ACC112 (cell line): ENCODE results near the gene RPL28.
"Not testable (repeated sequence)": the region's sequence is repeated elsewhere in the genome, so short reads cannot be mapped to it uniquely, and the experiment has no call there.

Experiments
- H2AFZ ChIP-seq: fragments of 200-600 bp; sonication (generic); one replicate; pipeline ENCODE4 v1.6.0; 2017; ENCODE audit warnings: antibody characterized with exemption, low read length; ENCODE audit not compliant: unreplicated experiment
- H3K27ac ChIP-seq: fragments of 200-600 bp; sonication (generic); 2 replicates; pipeline ENCODE4 v1.5.1; 2014; ENCODE audit warnings: low read depth, mild to moderate bottlenecking, antibody characterized with exemption, low read length, moderate library complexity
- H3K27me3 ChIP-seq: fragments of 200-600 bp; sonication (generic); 2 replicates; pipeline ENCODE4 v1.6.1; 2014; ENCODE audit warnings: mild to moderate bottlenecking, antibody characterized with exemption, low read length, moderate library complexity, mixed read lengths; ENCODE audit not compliant: insufficient read depth
- H3K36me3 ChIP-seq: fragments of 200-600 bp; sonication (generic); 2 replicates; pipeline ENCODE4 v1.6.1; 2016; ENCODE audit warnings: mild to moderate bottlenecking, antibody characterized with exemption, low read length, moderate library complexity, mixed read lengths; ENCODE audit not compliant: insufficient read depth
- H3K4me1 ChIP-seq: fragments of 200-600 bp; sonication (generic); one replicate; pipeline ENCODE4 v1.6.1; 2016; ENCODE audit warnings: low read length, mixed read lengths; ENCODE audit not compliant: insufficient read depth, unreplicated experiment, control insufficient read depth
- H3K4me3 ChIP-seq: fragments of 200-600 bp; sonication (generic); 2 replicates; pipeline ENCODE4 v1.5.1; 2014; ENCODE audit warnings: mild to moderate bottlenecking, low read depth, low read length
- H3K79me2 ChIP-seq: fragments of 200-600 bp; sonication (generic); one replicate; pipeline ENCODE4 v1.6.0; 2016; ENCODE audit warnings: low read length; ENCODE audit not compliant: control insufficient read depth, unreplicated experiment, insufficient read depth

Gene RPL28

DNA sequence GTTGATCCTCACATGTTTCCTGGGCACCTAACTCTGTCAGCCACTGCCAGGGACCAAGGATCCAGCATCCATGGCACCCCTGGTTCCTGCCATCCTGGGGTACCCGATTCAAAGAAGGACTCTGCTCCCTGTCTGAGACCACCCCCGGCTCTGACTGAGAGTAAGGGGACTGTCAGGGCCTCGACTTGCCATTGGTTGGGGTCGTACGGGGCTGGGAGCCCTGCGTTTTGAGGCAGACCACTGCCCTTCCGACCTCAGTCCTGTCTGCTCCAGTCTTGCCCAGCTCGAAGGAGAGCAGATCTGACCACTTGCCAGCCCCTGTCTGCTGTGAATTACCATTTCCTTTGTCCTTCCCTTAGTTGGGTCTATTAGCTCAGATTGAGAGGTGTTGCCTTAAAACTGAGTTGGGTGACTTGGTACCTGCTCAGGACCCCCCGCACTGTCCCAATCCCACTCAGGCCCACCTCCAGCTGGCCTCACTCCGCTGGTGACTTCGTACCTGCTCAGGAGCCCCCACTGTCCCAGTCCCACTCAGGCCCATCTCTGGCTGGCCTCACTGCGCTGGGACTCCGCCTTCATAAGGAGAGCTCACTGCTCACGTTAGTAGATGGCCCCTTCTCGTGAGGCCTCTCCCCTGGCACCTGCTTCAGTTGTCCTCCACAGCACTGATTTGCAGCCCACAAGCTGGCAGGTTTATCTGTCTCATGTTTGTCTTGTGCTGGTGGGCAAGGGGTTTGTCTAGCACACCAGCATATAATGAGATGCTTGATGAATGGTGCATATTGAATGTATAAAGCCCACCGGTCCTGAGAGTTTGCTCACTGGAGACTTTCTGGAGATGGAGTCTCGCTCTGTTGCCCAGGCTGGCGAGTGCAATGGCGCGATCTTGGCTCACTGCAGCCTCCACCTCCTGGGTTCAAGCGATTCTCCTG lies 3.9 kb downstream of the RPL28 start:
- no peaks in the 10 kb centered on the region for H3K27me3 ChIP-seq
- H3K4me3 ChIP-seq: no peak overlapping the region
- H3K79me2 ChIP-seq: peaks cover 45% of the 10 kb centered on the region
- H2AFZ ChIP-seq: no peak overlapping the region
- peaks cover 27% of the 10 kb centered on the region; the same call in 1 of the 2 replicates for H3K36me3 ChIP-seq
- H3K4me1 ChIP-seq: peaks cover 14% of the 10 kb centered on the region
- H3K27ac ChIP-seq: no peak overlapping the region

DNA sequence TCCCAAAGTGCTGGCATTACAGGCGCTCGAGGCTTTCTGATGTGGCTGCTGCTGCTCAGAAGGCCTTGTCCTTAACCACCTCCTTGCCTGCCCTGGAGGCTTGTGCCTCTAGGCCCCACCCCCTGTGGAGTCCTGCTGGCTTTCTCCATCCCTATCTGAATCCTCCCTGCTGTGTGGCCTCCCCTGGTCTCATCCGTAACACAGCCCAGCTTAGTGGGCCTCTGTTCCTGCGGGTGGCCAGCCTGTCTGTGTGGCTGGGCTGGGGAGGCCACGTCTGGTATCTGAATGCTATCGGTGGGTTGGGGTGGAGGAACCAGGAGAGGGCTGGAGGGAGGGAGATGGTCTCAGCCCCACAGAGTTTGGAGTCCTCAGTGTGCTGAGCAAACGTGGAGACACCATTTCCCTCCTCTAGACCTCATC lies 4.7 kb downstream of the RPL28 start:
- H3K4me3 ChIP-seq: no peak overlapping the region
- H3K36me3 ChIP-seq: peaks cover 27% of the 10 kb centered on the region; the same call in 1 of the 2 replicates
- H3K79me2 ChIP-seq: peaks cover 45% of the 10 kb centered on the region
- no peak overlapping the region for H3K27ac ChIP-seq
- H2AFZ ChIP-seq: no peak overlapping the region
- peaks cover 14% of the 10 kb centered on the region for H3K4me1 ChIP-seq
- no peaks in the 10 kb centered on the region for H3K27me3 ChIP-seq

DNA sequence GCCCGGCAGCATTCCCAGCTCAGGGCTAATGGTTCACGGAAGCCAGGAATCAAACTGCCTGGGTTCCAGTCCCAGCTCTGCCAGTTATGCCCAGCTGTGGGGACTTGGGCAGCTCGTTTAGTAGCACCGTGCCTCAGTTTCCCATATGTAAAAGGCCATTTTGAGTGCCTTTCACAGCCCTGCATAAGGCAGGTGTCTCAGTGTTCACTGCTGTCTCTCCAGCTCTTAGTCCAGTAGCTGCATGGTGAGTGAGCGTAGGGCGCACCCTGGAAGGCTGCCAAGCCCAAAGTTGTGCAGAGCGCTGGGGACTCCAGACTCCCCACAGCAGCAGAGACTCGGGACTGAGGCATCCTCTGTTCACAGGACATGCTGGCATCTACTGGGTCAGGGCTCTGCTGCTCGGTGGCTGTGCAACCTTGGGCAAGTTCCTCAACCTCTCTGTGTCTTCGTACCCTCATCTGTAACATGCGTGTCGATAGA lies 5.5 kb downstream of the RPL28 start:
- no peak overlapping the region for H3K27ac ChIP-seq
- H3K4me1 ChIP-seq: peaks cover 14% of the 10 kb centered on the region
- H3K27me3 ChIP-seq: no peaks in the 10 kb centered on the region
- H3K36me3 ChIP-seq: peaks cover 27% of the 10 kb centered on the region; the same call in 1 of the 2 replicates
- H3K79me2 ChIP-seq: peaks cover 40% of the 10 kb centered on the region
- no peak overlapping the region for H3K4me3 ChIP-seq
- H2AFZ ChIP-seq: no peak overlapping the region

DNA sequence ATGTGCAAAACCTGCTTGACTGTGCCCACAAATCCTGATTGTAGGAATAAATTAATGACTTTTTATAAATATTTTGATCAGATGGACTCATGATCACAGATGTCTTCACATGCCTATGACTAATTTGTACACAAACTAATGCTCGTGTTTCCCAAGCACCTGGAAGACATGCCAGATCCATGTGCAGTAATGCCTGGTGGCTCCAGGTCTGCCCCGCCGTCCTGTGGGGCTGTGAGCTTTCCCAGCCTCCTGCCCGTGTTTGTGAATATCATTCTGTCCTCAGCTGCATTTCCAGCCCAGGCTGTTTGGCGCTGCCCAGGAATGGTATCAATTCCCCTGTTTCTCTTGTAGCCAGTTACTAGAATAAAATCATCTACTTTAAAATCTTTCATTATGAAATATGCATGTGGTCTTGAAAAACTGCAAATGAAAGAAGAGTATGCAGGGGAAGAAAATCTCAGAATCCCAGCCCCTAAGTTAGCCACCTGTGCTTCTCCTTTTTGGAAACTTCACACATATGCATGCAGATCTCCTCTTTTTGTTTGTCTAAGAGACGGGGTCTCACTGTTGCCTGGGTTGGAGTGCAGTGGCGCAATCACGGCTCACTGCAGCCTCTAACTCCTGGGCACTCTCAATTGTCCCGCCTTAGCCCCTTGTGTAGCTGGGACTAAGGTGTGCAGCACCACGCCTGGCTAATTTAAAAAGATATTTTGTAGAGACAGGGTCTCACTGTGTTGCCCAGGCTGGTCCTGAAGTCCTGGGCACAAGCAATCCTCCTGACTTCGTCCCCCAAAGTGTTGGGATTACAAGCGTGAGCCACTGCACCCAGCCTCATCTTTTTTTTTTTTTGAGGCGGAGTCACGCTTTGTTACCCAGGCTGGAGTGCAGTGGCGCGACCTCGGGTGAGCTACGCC lies 6.2 kb downstream of the RPL28 start:
- H3K27ac ChIP-seq: no peak overlapping the region

GRCh38 chr19:55392820-55393761 lies 7.4 kb downstream of the RPL28 start:
- peaks cover 4% of the 10 kb centered on the region for H3K4me1 ChIP-seq

More for the DNA sequence above, 6.2 kb downstream of the RPL28 start:
- Histone ChIP-seq H3K4me3 (no peak overlapping the region), H3K27me3 (no peaks in the 10 kb centered on the region), H3K36me3 (peaks cover 24% of the 10 kb centered on the region; the same call in 1 of the 2 replicates), H2AFZ (no peak overlapping the region), H3K4me1 (peaks cover 14% of the 10 kb centered on the region), H3K79me2 (peaks cover 33% of the 10 kb centered on the region)

DNA sequence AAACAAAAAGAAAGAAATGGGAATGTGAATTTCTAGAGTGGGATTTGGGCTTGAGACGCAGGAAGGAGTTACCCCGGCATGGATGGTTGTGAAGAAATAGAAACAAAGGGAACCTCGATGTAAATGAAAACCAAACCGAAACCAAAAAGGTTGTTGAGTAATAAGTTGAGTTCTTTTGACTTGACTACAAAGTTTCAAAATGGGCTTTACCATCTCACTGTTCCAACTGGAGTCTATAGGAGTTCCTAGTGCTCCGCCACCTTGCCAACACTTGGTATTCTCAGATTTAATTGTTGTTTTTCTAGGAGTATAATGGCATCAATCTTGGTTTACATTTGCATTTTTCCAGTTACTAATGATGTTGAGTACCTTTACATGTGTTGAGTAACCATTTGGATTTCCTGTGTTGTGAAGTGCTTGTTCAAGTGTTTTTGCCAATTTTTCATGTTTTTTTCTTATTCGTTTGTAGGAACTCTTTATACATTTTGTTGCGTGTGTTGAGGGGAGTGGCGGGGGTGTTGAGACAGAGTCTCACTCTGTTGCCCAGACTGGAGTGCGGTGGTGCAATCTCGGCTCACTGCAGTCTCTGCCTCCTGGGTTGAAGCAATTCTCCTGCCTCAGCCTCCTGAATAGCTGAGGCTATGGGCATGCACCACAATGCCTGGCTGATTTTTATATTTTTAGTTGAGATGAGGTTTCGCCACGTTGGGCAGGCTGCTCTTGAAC lies 12.6 kb downstream of the RPL28 start:
- Histone ChIP-seq H3K27me3 (no peaks in the 10 kb centered on the region), H3K27ac (no peak overlapping the region), H3K4me3 (no peak overlapping the region), H3K36me3 (peaks cover 2% of the 10 kb centered on the region; the same call in 1 of the 2 replicates), H2AFZ (no peak overlapping the region), H3K4me1 (no peaks in the 10 kb centered on the region), H3K79me2 (peaks cover 10% of the 10 kb centered on the region)

More at GRCh38 chr19:55392820-55393761, 7.4 kb downstream of the RPL28 start:
- Histone ChIP-seq H3K36me3 (peaks cover 18% of the 10 kb centered on the region; the same call in 1 of the 2 replicates), H2AFZ (no peak overlapping the region), H3K4me3 (no peak overlapping the region), H3K27ac (no peak overlapping the region), H3K27me3 (no peaks in the 10 kb centered on the region), H3K79me2 (peaks cover 22% of the 10 kb centered on the region)

GRCh38 chr19:55400281-55401087 lies 14.8 kb downstream of the RPL28 start:
- Histone ChIP-seq H3K4me3 (no peak overlapping the region), H2AFZ (no peak overlapping the region), H3K4me1 (peaks cover 2% of the 10 kb centered on the region), H3K36me3 (peaks cover 2% of the 10 kb centered on the region; the same call in 1 of the 2 replicates), H3K27me3 (no peaks in the 10 kb centered on the region), H3K27ac (no peak overlapping the region), H3K79me2 (peaks cover 23% of the 10 kb centered on the region)

- not testable (repeated sequence) for H3K27ac ChIP-seq, H3K27me3 ChIP-seq, H3K4me3 ChIP-seq, H2AFZ ChIP-seq, H3K36me3 ChIP-seq
- H3K79me2 ChIP-seq: peaks cover 32% of the 10 kb centered on the region
- peaks cover 11% of the 10 kb centered on the region for H3K4me1 ChIP-seq
Observed at GRCh38 chr19:55401390-55401789, 15.7 kb downstream of the RPL28 start.

- Histone ChIP-seq H3K36me3 (peaks cover 8% of the 10 kb centered on the region; the same call in 1 of the 2 replicates), H3K27ac (no peak overlapping the region), H2AFZ (no peak overlapping the region), H3K4me3 (no peak overlapping the region), H3K79me2 (peaks cover 43% of the 10 kb centered on the region), H3K27me3 (no peaks in the 10 kb centered on the region), H3K4me1 (peaks cover 12% of the 10 kb centered on the region)
Observed at GRCh38 chr19:55402509-55402908, 16.8 kb downstream of the RPL28 start.
